OCI-LY7 (cell line): ENCODE data around the gene ADSS2.

Experiments used
- EZH2phosphoT487 ChIP-seq: fragments of 200-600 bp; sonication (generic); IDR thresholded peaks from 2 replicates; pipeline ENCODE4 v1.6.1; 2018; ENCODE audit warnings: low read depth, borderline replicate concordance, mild to moderate bottlenecking, mixed run types, antibody characterized with exemption, low read length, moderate library complexity, mixed read lengths
- TF ChIP-seq, protein P1 (sequence below): fragments of 200-600 bp; sonication (generic); conservative IDR thresholded peaks from 2 replicates; pipeline ENCODE4 v1.5.1; 2014; ENCODE audit warnings: mild to moderate bottlenecking, antibody characterized with exemption, low read length, moderate library complexity, mixed read lengths

DNA sequence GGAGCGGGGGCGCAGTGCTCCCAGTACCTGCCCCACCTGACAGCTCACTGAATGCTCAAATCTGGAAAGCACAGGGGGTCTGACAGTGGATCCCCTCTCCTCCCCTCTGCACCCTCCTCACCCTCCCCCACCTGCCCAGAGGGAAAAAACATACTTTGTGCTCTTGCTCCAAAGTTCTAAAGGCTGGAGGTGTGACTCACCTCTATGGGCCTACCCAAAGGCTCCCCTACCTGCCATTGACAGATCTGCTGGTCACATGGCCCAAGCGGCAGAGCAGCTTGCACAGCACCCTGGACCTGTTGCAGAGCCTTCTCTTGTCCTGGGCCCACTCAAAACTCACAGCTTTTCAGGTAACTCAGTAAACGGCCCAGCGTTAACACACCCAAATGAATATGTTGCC, 55.7 kb downstream of the ADSS2 start:
- TF ChIP-seq, protein P1, sequence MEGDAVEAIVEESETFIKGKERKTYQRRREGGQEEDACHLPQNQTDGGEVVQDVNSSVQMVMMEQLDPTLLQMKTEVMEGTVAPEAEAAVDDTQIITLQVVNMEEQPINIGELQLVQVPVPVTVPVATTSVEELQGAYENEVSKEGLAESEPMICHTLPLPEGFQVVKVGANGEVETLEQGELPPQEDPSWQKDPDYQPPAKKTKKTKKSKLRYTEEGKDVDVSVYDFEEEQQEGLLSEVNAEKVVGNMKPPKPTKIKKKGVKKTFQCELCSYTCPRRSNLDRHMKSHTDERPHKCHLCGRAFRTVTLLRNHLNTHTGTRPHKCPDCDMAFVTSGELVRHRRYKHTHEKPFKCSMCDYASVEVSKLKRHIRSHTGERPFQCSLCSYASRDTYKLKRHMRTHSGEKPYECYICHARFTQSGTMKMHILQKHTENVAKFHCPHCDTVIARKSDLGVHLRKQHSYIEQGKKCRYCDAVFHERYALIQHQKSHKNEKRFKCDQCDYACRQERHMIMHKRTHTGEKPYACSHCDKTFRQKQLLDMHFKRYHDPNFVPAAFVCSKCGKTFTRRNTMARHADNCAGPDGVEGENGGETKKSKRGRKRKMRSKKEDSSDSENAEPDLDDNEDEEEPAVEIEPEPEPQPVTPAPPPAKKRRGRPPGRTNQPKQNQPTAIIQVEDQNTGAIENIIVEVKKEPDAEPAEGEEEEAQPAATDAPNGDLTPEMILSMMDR = no peak
- TF ChIP-seq EZH2phosphoT487 = no peak
